Erythroblast (primary cell): ENCODE measurements around the gene KCNQ2.

Source experiments
- GATA1 ChIP-seq: IDR thresholded peaks from 2 replicates; pipeline ENCODE4 v1.6.1; 2011; ENCODE audit warnings: low read depth, mild to moderate bottlenecking, control low read depth, low read length, moderate library complexity
- POLR2A ChIP-seq: IDR thresholded peaks from 2 replicates; pipeline ENCODE4 v1.6.1; 2011; ENCODE audit warnings: mild to moderate bottlenecking, low read length

DNA sequence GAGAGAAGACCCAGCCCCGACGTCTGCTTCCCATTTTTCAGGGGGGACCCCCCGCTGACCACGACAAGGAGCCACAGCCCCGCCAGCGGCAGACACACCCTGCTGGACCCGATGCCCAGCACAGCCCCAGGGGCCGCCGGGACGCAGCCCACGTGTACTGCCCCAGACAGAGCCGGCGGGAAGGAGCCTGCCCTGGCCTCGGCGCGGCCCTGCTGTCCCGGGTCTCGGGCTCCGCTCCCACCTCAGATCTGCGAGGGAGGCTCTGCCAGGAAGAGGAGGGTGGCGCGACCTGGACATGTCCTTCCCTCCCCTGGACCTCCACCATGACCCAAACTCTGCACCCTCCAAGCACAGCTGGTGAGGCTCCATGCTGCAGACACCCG, 54.7 kb downstream of the KCNQ2 start:
- TF ChIP-seq POLR2A (no peak), GATA1 (no peak)
